Osteoblast (primary cell): ENCODE results near the gene ZNF575. TPM values are rescaled to one million over a fixed set of nuclear protein-coding genes. Genes with fewer than 3 reads are reported as not detected.
A peak's percentile ranks its signal among the peaks of the same experiment; 100 is the strongest.

ENCODE experiments used
- DNase-seq: peaks from one replicate; pipeline ENCODE4 v3.0.0; 2011; ENCODE audit warnings: low spot score, mixed read lengths; ENCODE audit not compliant: insufficient read length; ENCODE audit errors: missing footprints
- H2AFZ ChIP-seq: 2 replicates; pipeline ENCODE4 v1.6.0; 2011; ENCODE audit warnings: mild to moderate bottlenecking, low read length
- H3K27ac ChIP-seq: 2 replicates; pipeline ENCODE4 v1.5.1; 2011; ENCODE audit warnings: mild to moderate bottlenecking, low read depth, low read length, moderate library complexity
- H3K27me3 ChIP-seq: 2 replicates; pipeline ENCODE4 v1.6.0; 2012; ENCODE audit warnings: mild to moderate bottlenecking, control low read depth, inconsistent platforms, low read length, moderate library complexity; ENCODE audit not compliant: insufficient read depth
- H3K36me3 ChIP-seq: 2 replicates; pipeline ENCODE4 v1.5.1; 2011; ENCODE audit warnings: mild to moderate bottlenecking, low read length, control low read depth, moderate library complexity; ENCODE audit not compliant: insufficient read depth
- H3K4me1 ChIP-seq: 2 replicates; pipeline ENCODE4 v1.5.1; 2011; ENCODE audit warnings: mild to moderate bottlenecking, low read length, control low read depth, moderate library complexity; ENCODE audit not compliant: insufficient read depth
- H3K4me2 ChIP-seq: 2 replicates; pipeline ENCODE4 v1.6.0; 2011; ENCODE audit warnings: mild to moderate bottlenecking, low read length; ENCODE audit not compliant: insufficient read depth
- H3K4me3 ChIP-seq: fragments of 200-600 bp; sonication (generic); 3 replicates; pipeline ENCODE4 v1.5.1; 2012; ENCODE audit warnings: mild to moderate bottlenecking, low read length, inconsistent platforms; ENCODE audit not compliant: insufficient read depth
- H3K79me2 ChIP-seq: 2 replicates; pipeline ENCODE4 v1.6.0; 2012; ENCODE audit warnings: mild to moderate bottlenecking, low read length, control low read depth, inconsistent platforms; ENCODE audit not compliant: insufficient read depth
- H3K9me3 ChIP-seq: 2 replicates; pipeline ENCODE4 v1.5.1; 2011; ENCODE audit warnings: low read depth, low read length, control low read depth
- H4K20me1 ChIP-seq: 2 replicates; pipeline ENCODE4 v1.6.0; 2012; ENCODE audit warnings: mild to moderate bottlenecking, low read length, control low read depth; ENCODE audit not compliant: insufficient read depth
- CTCF ChIP-seq: IDR thresholded peaks from 2 replicates; pipeline ENCODE4 v1.5.1; 2011; ENCODE audit warnings: mild to moderate bottlenecking, low read depth, low read length, moderate library complexity; ENCODE audit errors: extremely low read depth
- total RNA-seq: library from RNA; depleted of rRNA; stranded (reverse); fragments of >200 nt; gene quantifications from 2 replicates; pipeline ENCODE4 v1.2.3, GENCODE V29; 2012

The ZNF575 gene
- total RNA-seq, 1 donor, result 0.72 TPM

GRCh38 chr19:43548706-43549105 lies 15.7 kb downstream of the ZNF575 start:
- Histone ChIP-seq H3K4me1 (no peaks in the 10 kb centered on the region), H3K27me3 (no peaks in the 10 kb centered on the region), H3K4me2 (no peak overlapping the region), H4K20me1 (no peaks in the 10 kb centered on the region), H2AFZ (no peak overlapping the region), H3K27ac (no peak overlapping the region), H3K9me3 (no peaks in the 10 kb centered on the region), H3K36me3 (peaks cover 40% of the 10 kb centered on the region), H3K79me2 (no peaks in the 10 kb centered on the region), H3K4me3 (no peak overlapping the region)
- no peak for TF ChIP-seq CTCF
- no peak for DNase-seq

- Histone ChIP-seq H3K4me2 (no peak overlapping the region), H3K36me3 (peaks cover 44% of the 10 kb centered on the region), H4K20me1 (peaks cover 3% of the 10 kb centered on the region), H3K4me1 (no peaks in the 10 kb centered on the region), H2AFZ (no peak overlapping the region), H3K27ac (no peak overlapping the region), H3K27me3 (no peaks in the 10 kb centered on the region), H3K9me3 (no peaks in the 10 kb centered on the region), H3K79me2 (peaks cover 8% of the 10 kb centered on the region), H3K4me3 (no peak overlapping the region)
- TF ChIP-seq CTCF, result no peak
- DNase-seq, result peak; percentile 48
Measured at GRCh38 chr19:43551399-43552197, 18.6 kb downstream of the ZNF575 start.

- Histone ChIP-seq H3K4me1 (no peaks in the 10 kb centered on the region), H4K20me1 (peaks cover 3% of the 10 kb centered on the region), H3K4me2 (no peak overlapping the region), H3K36me3 (peaks cover 41% of the 10 kb centered on the region), H3K79me2 (peaks cover 8% of the 10 kb centered on the region), H3K9me3 (no peaks in the 10 kb centered on the region), H3K27ac (no peak overlapping the region), H3K4me3 (no peak overlapping the region), H2AFZ (no peak overlapping the region), H3K27me3 (no peaks in the 10 kb centered on the region)
- TF ChIP-seq CTCF, result no peak
- DNase-seq, result peak; percentile 70
Measured at GRCh38 chr19:43552198-43552450, 19.1 kb downstream of the ZNF575 start.

GRCh38 chr19:43552616-43553015 lies 19.6 kb downstream of the ZNF575 start:
- H3K27ac ChIP-seq, result no peak overlapping the region
- DNase-seq, result peak; percentile 49
- H2AFZ ChIP-seq, result no peak overlapping the region
- H3K79me2 ChIP-seq, result peaks cover 8% of the 10 kb centered on the region
- peaks cover 5% of the 10 kb centered on the region for H3K4me1 ChIP-seq
- H3K9me3 ChIP-seq, result no peaks in the 10 kb centered on the region
- TF ChIP-seq CTCF, result no peak
- H4K20me1 ChIP-seq, result peaks cover 3% of the 10 kb centered on the region
- no peaks in the 10 kb centered on the region for H3K27me3 ChIP-seq
- H3K4me2 ChIP-seq, result no peak overlapping the region
- H3K36me3 ChIP-seq, result peaks cover 41% of the 10 kb centered on the region
- no peak overlapping the region for H3K4me3 ChIP-seq
